Gastroesophageal sphincter (tissue), 4 donors: ENCODE measurements around the gene TSPAN11. TPM values are rescaled to one million over a fixed set of nuclear protein-coding genes. Genes with fewer than 3 reads are reported as not detected.

Source experiments
- ATAC-seq: fragments of 150-250 bp; one replicate; pipeline ENCODE4 v1.9.1; 2016; ENCODE audit warnings: mild to moderate bottlenecking, moderate library complexity
- H3K27ac ChIP-seq, 4 donors: fragments of 200-600 bp; sonication (generic) in 3 of 4; 1 replicate in 3 of 4; 2 replicates in 1 of 4; pipeline ENCODE4 v1.5.1; 2016 to 2019
- H3K27me3 ChIP-seq: fragments of 200-600 bp; sonication (generic); one replicate; pipeline ENCODE4 v1.5.1; 2019
- H3K36me3 ChIP-seq, 2 donors: fragments of 200-600 bp; sonication (generic); one replicate each; pipeline ENCODE4 v1.5.1; 2019; ENCODE audit warnings: control low read depth in 1 of 2
- H3K4me1 ChIP-seq, 3 donors: fragments of 200-600 bp; sonication (generic); 1 replicate in 2 of 3; 2 replicates in 1 of 3; pipeline ENCODE4 v1.5.1; 2016 to 2019; ENCODE audit warnings: control low read depth in 2 of 3
- H3K4me3 ChIP-seq, 2 donors: fragments of 200-600 bp; sonication (generic); one replicate each; pipeline ENCODE4 v1.5.1; 2019; ENCODE audit warnings: mild to moderate bottlenecking in 1 of 2, moderate library complexity in 1 of 2
- H3K9me3 ChIP-seq, 3 donors: fragments of 200-600 bp; sonication (generic); one replicate each; pipeline ENCODE4 v1.5.1; 2017 to 2019; ENCODE audit warnings: control low read depth in 2 of 3
- CTCF ChIP-seq, 4 experiments: fragments of 200-600 bp in 2 of 4; fragments of 450-650 bp in 2 of 4; sonication (generic) in 1 of 4; IDR thresholded peaks; one replicate each; pipeline ENCODE4 v1.5.1; 2017 to 2019; ENCODE audit warnings: antibody characterized with exemption in 4 of 4, mild to moderate bottlenecking in 2 of 4, moderate library complexity in 2 of 4
- EP300 ChIP-seq: sonication (generic); formaldehyde crosslinking; IDR thresholded peaks from one replicate; pipeline ENCODE4 v1.6.1; 2017; ENCODE audit warnings: antibody characterized with exemption, mild to moderate bottlenecking
- POLR2A ChIP-seq, 2 donors: fragments of 450-650 bp; IDR thresholded peaks; one replicate each; pipeline ENCODE4 v1.6.1; 2017; ENCODE audit warnings: antibody characterized with exemption in 2 of 2, mild to moderate bottlenecking in 2 of 2, moderate library complexity in 1 of 2
- POLR2AphosphoS5 ChIP-seq: sonication (generic); formaldehyde crosslinking; IDR thresholded peaks from one replicate; pipeline ENCODE4 v1.6.1; 2017; ENCODE audit warnings: antibody characterized with exemption
- WGBS, 2 donors: methylation state at CpG; one replicate each; pipeline ENCODE4 v1.1.5; 2018; ENCODE audit warnings: low coverage in 1 of 2; 5-methylcytosine and 5-hydroxymethylcytosine counted together
- total RNA-seq, 4 donors: library from RNA; depleted of rRNA; stranded (reverse); fragments of >200 nt; gene quantifications; one replicate each; pipeline ENCODE4 v1.1.0, GENCODE V29; 2016

TSPAN11 gene
- total RNA-seq, 4 donors from 2014 or later, result 4.8 to 15.9 (median 6.5) TPM

DNA sequence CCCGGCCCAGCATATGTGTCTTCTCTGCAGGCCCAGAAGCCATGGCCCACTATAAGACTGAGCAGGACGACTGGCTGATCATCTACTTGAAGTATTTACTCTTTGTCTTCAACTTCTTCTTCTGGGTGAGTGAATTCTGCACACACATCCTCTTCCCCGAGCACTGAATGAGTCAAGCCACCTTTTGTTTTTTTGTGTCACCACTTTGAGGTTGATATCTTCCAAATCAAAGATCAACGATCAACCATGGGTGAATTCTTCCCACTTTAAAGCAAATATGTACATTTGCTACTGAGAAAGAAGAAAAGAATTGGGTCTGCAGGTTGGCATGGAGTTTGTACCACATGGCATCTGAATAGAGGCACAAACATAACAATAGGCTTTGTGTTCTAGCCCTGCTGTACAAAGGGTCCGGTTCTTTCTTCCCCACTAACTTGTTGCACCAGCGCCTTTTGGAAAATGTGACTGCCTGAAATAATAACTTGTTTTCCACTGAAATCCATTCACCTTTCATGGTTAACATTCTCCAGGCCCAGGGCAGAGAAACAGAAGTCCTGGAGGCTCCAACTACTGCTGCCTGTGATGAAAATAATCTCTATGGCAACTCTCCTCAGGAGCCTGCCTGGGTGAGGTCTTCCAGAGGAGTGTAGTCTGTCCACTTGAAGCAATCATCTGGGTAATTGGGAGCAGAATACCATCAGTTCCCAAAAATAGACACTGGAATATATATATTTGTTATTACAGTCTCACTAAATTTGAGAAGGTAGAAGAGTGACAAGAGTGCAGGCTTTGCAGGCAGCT, 27.6 kb downstream of the TSPAN11 start:
- WGBS, 2 donors, result 55 to 66% methylated on average over 3 to 6 of the region's 6 CpGs
- TF ChIP-seq POLR2AphosphoS5 (no peak), CTCF (IDR thresholded peaks at IDR 0.05) (no peak), POLR2A (IDR thresholded peaks at IDR 0.05) (no peak), EP300 (no peak)
- Histone ChIP-seq H3K9me3 (peaks cover 0 to 5% (median 0%) of the 10 kb centered on the region in 3 donors), H3K36me3 (no peaks in the 10 kb centered on the region), H3K4me3 (no peak overlapping the region), H3K4me1 (no peaks in the 10 kb centered on the region), H3K27ac (no peak overlapping the region), H3K27me3 (peaks cover 3% of the 10 kb centered on the region)
- ATAC-seq, result no peak

DNA sequence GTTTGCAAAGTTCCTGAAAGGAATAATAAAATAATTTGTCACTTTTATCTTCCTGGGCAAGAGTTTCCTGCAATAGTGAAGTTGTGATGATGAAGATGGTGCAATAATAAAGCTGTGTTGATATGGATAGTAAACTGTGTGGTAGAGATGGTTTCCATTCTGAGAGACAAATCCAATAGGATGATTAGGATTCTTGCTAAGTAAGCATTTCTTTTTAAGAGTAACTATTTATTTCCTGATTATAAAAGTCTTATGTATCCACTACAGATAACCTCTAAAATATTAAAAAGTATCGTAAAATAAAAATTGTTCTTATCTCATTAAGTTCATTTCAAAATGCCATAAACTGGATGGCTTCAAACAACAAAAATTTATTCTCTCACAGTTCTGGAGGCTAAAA, 28.7 kb downstream of the TSPAN11 start:
- 93 to 100% methylated on average over 1 of the region's 1 CpG for WGBS, 2 donors
- H3K4me1 ChIP-seq, result no peaks in the 10 kb centered on the region
- no peak for ATAC-seq

DNA sequence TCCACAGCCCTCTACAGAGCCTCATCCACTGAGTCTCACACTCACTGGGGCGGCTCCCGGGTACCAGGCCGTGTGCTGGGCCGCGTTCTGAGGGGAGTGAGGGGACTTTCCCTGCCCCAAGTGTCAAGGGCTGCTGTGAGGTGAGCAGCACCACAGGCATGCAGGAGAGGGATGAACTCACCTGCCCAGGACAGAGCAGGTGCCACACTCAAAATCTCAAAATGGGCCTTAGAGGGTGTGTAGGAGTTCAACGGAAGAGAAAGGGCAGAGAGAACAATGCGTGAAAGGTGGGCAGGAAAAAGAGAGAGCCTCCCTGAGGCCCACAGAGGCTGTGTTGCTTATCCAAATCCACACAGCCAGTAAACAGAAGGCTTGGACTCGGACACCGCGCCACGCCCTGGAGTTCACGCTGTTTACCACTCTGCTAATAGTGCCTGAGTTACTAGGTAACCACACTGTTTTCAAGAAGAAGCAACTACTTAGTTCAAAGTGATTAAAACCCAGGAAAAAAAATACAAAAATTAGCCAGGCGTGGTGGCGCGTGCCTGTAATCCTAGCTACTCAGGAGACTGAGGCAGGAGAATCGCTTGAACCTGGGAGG, 32.7 kb downstream of the TSPAN11 start:
- no peak for ATAC-seq
- H3K9me3 ChIP-seq, result peaks cover 0 to 5% (median 0%) of the 10 kb centered on the region in 3 donors
- no peaks in the 10 kb centered on the region for H3K4me1 ChIP-seq
- no peak overlapping the region for H3K27ac ChIP-seq
- no peak for TF ChIP-seq POLR2A (IDR thresholded peaks at IDR 0.05)
- no peak for TF ChIP-seq CTCF (IDR thresholded peaks at IDR 0.05)
- no peak for TF ChIP-seq POLR2AphosphoS5
- TF ChIP-seq EP300, result no peak
- peaks cover 11% of the 10 kb centered on the region for H3K27me3 ChIP-seq
- no peak overlapping the region for H3K4me3 ChIP-seq
- WGBS, 2 donors, result 80 to 96% methylated on average over 3 to 6 of the region's 16 CpGs
- no peaks in the 10 kb centered on the region for H3K36me3 ChIP-seq

More for the DNA sequence above, 28.7 kb downstream of the TSPAN11 start:
- no peak overlapping the region for H3K4me3 ChIP-seq
- H3K27me3 ChIP-seq, result peaks cover 5% of the 10 kb centered on the region
- H3K9me3 ChIP-seq, result peaks cover 0 to 5% (median 0%) of the 10 kb centered on the region in 3 donors
- no peaks in the 10 kb centered on the region for H3K36me3 ChIP-seq
- no peak for TF ChIP-seq POLR2AphosphoS5
- no peak for TF ChIP-seq CTCF (IDR thresholded peaks at IDR 0.05)
- no peak for TF ChIP-seq EP300
- no peak for TF ChIP-seq POLR2A (IDR thresholded peaks at IDR 0.05)
- H3K27ac ChIP-seq, result no peak overlapping the region

GRCh38 chr12:30959778-30960177, 33.2 kb downstream of the TSPAN11 start:
- no peak for ATAC-seq
- H3K36me3 ChIP-seq, result no peaks in the 10 kb centered on the region
- H3K27me3 ChIP-seq, result peaks cover 11% of the 10 kb centered on the region
- TF ChIP-seq POLR2A (IDR thresholded peaks at IDR 0.05) (no peak), POLR2AphosphoS5 (no peak), EP300 (no peak), CTCF (IDR thresholded peaks at IDR 0.05) (no peak)
- 68 to 83% methylated on average over 7 of the region's 10 CpGs for WGBS, 2 donors
- no peak overlapping the region for H3K27ac ChIP-seq
- peaks cover 0 to 5% (median 0%) of the 10 kb centered on the region in 3 donors for H3K9me3 ChIP-seq
- H3K4me1 ChIP-seq, result no peaks in the 10 kb centered on the region
- no peak overlapping the region for H3K4me3 ChIP-seq

GRCh38 chr12:30961030-30961429, 34.5 kb downstream of the TSPAN11 start:
- no peak for TF ChIP-seq POLR2A (IDR thresholded peaks at IDR 0.05)
- TF ChIP-seq EP300, result no peak
- TF ChIP-seq POLR2AphosphoS5, result no peak
- no peak for TF ChIP-seq CTCF (IDR thresholded peaks at IDR 0.05)
- Histone ChIP-seq H3K27me3 (peaks cover 16% of the 10 kb centered on the region), H3K4me1 (no peaks in the 10 kb centered on the region), H3K36me3 (no peaks in the 10 kb centered on the region), H3K27ac (no peak overlapping the region), H3K4me3 (no peak overlapping the region), H3K9me3 (no peaks in the 10 kb centered on the region)
- ATAC-seq, result no peak
- 64 to 86% methylated on average over 3 of the region's 3 CpGs for WGBS, 2 donors
